ENCODE data around the gene FATE1. TPM values are rescaled to one million over a fixed set of nuclear protein-coding genes. Genes with fewer than 3 reads are reported as not detected.

The FATE1 gene
- polyA plus RNA-seq, 6 donors from 2014 or later, result not detected

DNA sequence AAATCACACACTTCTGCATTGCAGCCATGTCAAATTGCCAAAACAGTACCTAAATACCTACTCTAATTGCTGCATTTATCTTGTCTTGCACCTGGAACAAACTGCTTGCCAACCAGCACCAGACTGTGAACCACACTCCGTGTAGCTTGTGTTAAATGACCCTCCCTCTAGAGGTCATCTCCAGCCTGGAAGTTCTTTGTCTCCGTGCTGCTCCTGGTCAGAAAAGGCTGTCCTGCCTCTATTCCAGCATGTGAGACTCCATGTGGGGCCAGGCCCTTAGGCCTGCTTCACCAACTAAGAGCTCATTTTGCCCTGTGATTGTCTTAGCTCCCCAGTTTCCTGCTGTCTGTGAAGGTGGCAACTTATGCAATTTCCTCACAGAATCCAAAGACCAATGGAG, 47.0 kb downstream of the FATE1 start:
- Mint-ChIP-seq H3K36me3 (no peaks in the 10 kb centered on the region), H3K4me3 (no peak overlapping the region), H3K4me1 (no peaks in the 10 kb centered on the region), H3K27ac (no peak overlapping the region), H3K9me3 (peaks cover 0 to 4% (median 0%) of the 10 kb centered on the region in 7 donors), H3K27me3 (peaks cover 0 to 15% (median 6%) of the 10 kb centered on the region in 3 donors)
- ATAC-seq (ENCODE audit: low read depth in 2 of 2), result no peak
- DNase-seq, result no peak

GRCh38 chrX:151763711-151764110, 47.9 kb downstream of the FATE1 start:
- H3K27me3 Mint-ChIP-seq, result peaks cover under 1 to 16% (median 6%) of the 10 kb centered on the region in 3 donors
- DNase-seq (no peak), ATAC-seq (ENCODE audit: low read depth in 2 of 2) (no peak)
- H3K4me3 Mint-ChIP-seq, result no peak overlapping the region
- H3K27ac Mint-ChIP-seq, result no peak overlapping the region
- H3K4me1 Mint-ChIP-seq, result no peaks in the 10 kb centered on the region
- no peaks in the 10 kb centered on the region for H3K36me3 Mint-ChIP-seq
- H3K9me3 Mint-ChIP-seq, result peaks cover 0 to 4% (median 0%) of the 10 kb centered on the region in 7 donors

- Mint-ChIP-seq H3K4me3 (no peak overlapping the region), H3K9me3 (peaks cover 0 to 6% (median 0%) of the 10 kb centered on the region in 7 donors), H3K27ac (no peak overlapping the region), H3K27me3 (peaks cover 4 to 16% (median 6%) of the 10 kb centered on the region in 3 donors), H3K4me1 (no peaks in the 10 kb centered on the region), H3K36me3 (no peaks in the 10 kb centered on the region)
- no peak for ATAC-seq (ENCODE audit: low read depth in 2 of 2)
- no peak for DNase-seq
Observed at GRCh38 chrX:151765026-151765425, 49.2 kb downstream of the FATE1 start.

DNA sequence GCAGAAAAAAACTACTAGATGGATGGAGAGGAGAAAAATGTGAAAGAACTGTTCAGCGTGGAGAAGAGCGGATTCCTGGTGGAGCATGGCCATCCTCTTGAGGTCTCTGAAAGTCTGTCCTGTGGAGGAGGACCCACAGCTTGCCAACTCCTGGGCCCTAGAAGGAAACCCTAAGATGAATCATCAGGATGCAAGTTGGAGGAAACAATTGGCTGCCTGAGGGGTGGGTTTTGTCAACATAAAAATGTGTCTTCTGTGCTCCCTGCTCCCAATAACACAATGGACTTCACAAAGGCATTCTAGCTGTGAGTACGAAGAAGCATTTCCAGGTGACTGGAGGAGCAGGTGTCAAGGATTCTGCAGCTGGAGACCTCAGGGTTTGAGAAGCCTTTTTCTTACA, 55.9 kb downstream of the FATE1 start:
- no peak for DNase-seq
- Mint-ChIP-seq H3K4me3 (no peak overlapping the region), H3K36me3 (no peaks in the 10 kb centered on the region), H3K9me3 (peaks cover 0 to 5% (median 0%) of the 10 kb centered on the region in 7 donors), H3K4me1 (no peaks in the 10 kb centered on the region), H3K27me3 (peaks cover 4 to 8% (median 6%) of the 10 kb centered on the region in 3 donors), H3K27ac (no peak overlapping the region)
- no peak for ATAC-seq (ENCODE audit: low read depth in 2 of 2)

Other genes with a start within 250 kb of the FATE1 start
- gene PASD1, start 152.4 kb upstream of the FATE1 start, polyA plus RNA-seq (ENCODE audit: low read depth in 6 of 6), result not detected
- not detected for gene PRRG3, start 20.6 kb upstream of the FATE1 start, polyA plus RNA-seq (ENCODE audit: low read depth in 6 of 6)
- gene CNGA2, start 18.7 kb downstream of the FATE1 start, polyA plus RNA-seq (ENCODE audit: low read depth in 6 of 6), result not detected
- gene MAGEA4, start 196.9 kb downstream of the FATE1 start, polyA plus RNA-seq (ENCODE audit: low read depth in 6 of 6), result not detected

All from naive B cell (primary cell).